ENCODE measurements around the gene HCCS.

GRCh38 chrX:11119313-11119943, 8.3 kb downstream of the HCCS start:
- TF ChIP-seq CTCF (IDR thresholded peaks at IDR 0.05) (no peak), POLR2A (IDR thresholded peaks at IDR 0.05) (no peak)

Data from stomach (tissue), 4 donors.